Adrenal gland (tissue), 5 donors: ENCODE measurements around the gene CXCL6.

Source experiments
- CTCF ChIP-seq, 6 experiments: fragments of 450-650 bp in 4 of 6; fragments of 200-600 bp in 2 of 6; sonication (generic) in 1 of 6; IDR thresholded peaks; 1 replicate in 5 of 6; 2 replicates in 1 of 6; pipeline versions ENCODE4 v1.5.1 to v1.8.0; 2016 to 2021; ENCODE audit warnings: antibody characterized with exemption in 6 of 6, mild to moderate bottlenecking in 2 of 6, moderate library complexity in 1 of 6
- POLR2A ChIP-seq, 2 donors: fragments of 450-650 bp; IDR thresholded peaks; one replicate each; pipeline ENCODE4 v1.6.1; 2017; ENCODE audit warnings: antibody characterized with exemption in 2 of 2, mild to moderate bottlenecking in 2 of 2, moderate library complexity in 1 of 2
- donor health status: DM: no; HTN: no; CAD: no.

GRCh38 chr4:73862322-73862721 is 25.8 kb downstream of the CXCL6 start:
- no peak for TF ChIP-seq CTCF (IDR thresholded peaks at IDR 0.05)
- TF ChIP-seq POLR2A (IDR thresholded peaks at IDR 0.05): no peak
